IMR-90 (cell line): Measurements from ENCODE around the gene ZBTB32. TPM values are rescaled to one million over a fixed set of nuclear protein-coding genes. Genes with fewer than 3 reads are reported as not detected.

ENCODE experiments used
- ATAC-seq: fragments of 200-7000 bp; cut with Tn5 transposase; 2 replicates; pipeline ENCODE4 v1.9.1; 2020; ENCODE audit warnings: low read depth, mild to moderate bottlenecking, moderate library complexity
- BruUV-seq: library from RNA; stranded (reverse); fragments of 400-500 nt; replicated peaks from 2 replicates; lab custom pipeline; 2021; lab: Mats Ljungman, UMichigan
- CTCF ChIA-PET: fragments of 300-600 bp; formaldehyde crosslinking; extraction: SDS; loops from one replicate; lab custom pipeline; 2021; ENCODE audit warnings: antibody characterized with exemption; lab: Yijun Ruan, JAX
- POLR2A ChIA-PET: fragments of 300-600 bp; sonication (Branson Sonifier 250); formaldehyde crosslinking; loops from one replicate; lab custom pipeline; 2022; ENCODE audit warnings: antibody characterized with exemption; ENCODE audit not compliant: unreplicated experiment; lab: Charles Lee
- DNase-seq: peaks from one replicate; pipeline ENCODE4 v3.0.0; 2013
- H2AFZ ChIP-seq: replicated peaks from 2 replicates; pipeline ENCODE3; 2013; ENCODE audit warnings: low read length, mild to moderate bottlenecking; ENCODE audit not compliant: poor library complexity
- H2AK5ac ChIP-seq: 2 replicates; pipeline ENCODE4 v1.6.1; 2013; ENCODE audit warnings: low read depth, low read length, inconsistent platforms
- H2AK9ac ChIP-seq: replicated peaks from 2 replicates; pipeline ENCODE3; 2013; ENCODE audit warnings: mild to moderate bottlenecking, low read depth, low read length, moderate library complexity; ENCODE audit not compliant: poor library complexity
- H2BK120ac ChIP-seq: 2 replicates; pipeline ENCODE4 v1.6.1; 2013; ENCODE audit warnings: low read depth, low read length, inconsistent platforms
- H2BK15ac ChIP-seq: 3 replicates; pipeline ENCODE4 v1.6.1; 2013; ENCODE audit warnings: low read depth, low read length, inconsistent platforms
- H2BK20ac ChIP-seq: 2 replicates; pipeline ENCODE4 v1.6.1; 2013; ENCODE audit warnings: low read depth, mild to moderate bottlenecking, inconsistent platforms, low read length, moderate library complexity
- H2BK5ac ChIP-seq: 2 replicates; pipeline ENCODE4 v1.6.1; 2013; ENCODE audit warnings: mild to moderate bottlenecking, low read depth, low read length, inconsistent platforms; ENCODE audit not compliant: poor library complexity, severe bottlenecking
- H3K14ac ChIP-seq: replicated peaks from 2 replicates; pipeline ENCODE4 v1.6.1; 2013; ENCODE audit warnings: low read depth, low read length, inconsistent platforms
- H3K18ac ChIP-seq: 2 replicates; pipeline ENCODE4 v1.6.1; 2013; ENCODE audit warnings: low read depth, low read length, control low read depth
- H3K23ac ChIP-seq: 2 replicates; pipeline ENCODE4 v1.6.1; 2013; ENCODE audit warnings: low read depth, low read length, inconsistent platforms
- H3K27ac ChIP-seq: 2 replicates; pipeline ENCODE4 v1.5.1; 2013; ENCODE audit warnings: mild to moderate bottlenecking, control low read depth, low read length; ENCODE audit not compliant: insufficient read depth
- H3K27me3 ChIP-seq: 2 replicates; pipeline ENCODE4 v1.6.1; 2013; ENCODE audit warnings: low read length; ENCODE audit not compliant: control insufficient read depth, insufficient read depth
- H3K36me3 ChIP-seq: 2 replicates; pipeline ENCODE4 v1.6.1; 2013; ENCODE audit warnings: low read length, mixed read lengths; ENCODE audit not compliant: control insufficient read depth, insufficient read depth
- H3K4ac ChIP-seq: 2 replicates; pipeline ENCODE4 v1.6.1; 2013; ENCODE audit warnings: low read depth, low read length, inconsistent platforms
- H3K4me1 ChIP-seq: 2 replicates; pipeline ENCODE4 v1.6.1; 2013; ENCODE audit warnings: low read length, mixed read lengths; ENCODE audit not compliant: control insufficient read depth, insufficient read depth
- H3K4me2 ChIP-seq: 2 replicates; pipeline ENCODE4 v1.6.1; 2013; ENCODE audit warnings: low read depth, mild to moderate bottlenecking, control low read depth, low read length, moderate library complexity
- H3K4me3 ChIP-seq: 2 replicates; pipeline ENCODE4 v1.5.1; 2013; ENCODE audit warnings: low read depth, mild to moderate bottlenecking, control low read depth, low read length, moderate library complexity; ENCODE audit not compliant: insufficient read depth
- H3K56ac ChIP-seq: 2 replicates; pipeline ENCODE4 v1.6.1; 2013; ENCODE audit warnings: low read length, inconsistent platforms; ENCODE audit not compliant: insufficient read depth; ENCODE audit errors: extremely low read depth
- H3K79me1 ChIP-seq, 2 experiments: 2 replicates each; pipeline ENCODE4 v1.6.1; 2013; ENCODE audit warnings: low read length in 2 of 2, inconsistent platforms in 1 of 2, low read depth in 1 of 2
- H3K9ac ChIP-seq: 2 replicates; pipeline ENCODE4 v1.6.1; 2013; ENCODE audit warnings: low read depth, low read length, control low read depth
- H3K9me1 ChIP-seq: 2 replicates; pipeline ENCODE4 v1.6.1; 2013; ENCODE audit warnings: low read length, inconsistent platforms; ENCODE audit not compliant: insufficient read depth
- H3K9me3 ChIP-seq: 2 replicates; pipeline ENCODE4 v1.6.1; 2013; ENCODE audit warnings: low read length; ENCODE audit not compliant: control insufficient read depth, insufficient read depth
- H4K20me1 ChIP-seq: 2 replicates; pipeline ENCODE4 v1.6.1; 2013; ENCODE audit warnings: low read length, inconsistent platforms; ENCODE audit not compliant: insufficient read depth
- H4K5ac ChIP-seq: 2 replicates; pipeline ENCODE4 v1.6.1; 2013; ENCODE audit warnings: mild to moderate bottlenecking, low read depth, low read length, control low read depth
- H4K8ac ChIP-seq, 2 experiments: 2 replicates each; pipeline ENCODE4 v1.6.1; 2013; ENCODE audit warnings: low read depth in 2 of 2, low read length in 2 of 2, control low read depth in 1 of 2, inconsistent platforms in 1 of 2
- H4K91ac ChIP-seq: 2 replicates; pipeline ENCODE4 v1.6.1; 2013; ENCODE audit warnings: low read depth, low read length, inconsistent platforms; ENCODE audit not compliant: insufficient read depth
- BHLHE40 ChIP-seq: fragments of 150-350 bp; IDR thresholded peaks from 2 replicates; pipeline ENCODE4 v1.6.1; 2016; ENCODE audit warnings: mild to moderate bottlenecking, low read depth, low read length
- CEBPB ChIP-seq: IDR thresholded peaks from 2 replicates; pipeline ENCODE4 v1.6.1; 2012; ENCODE audit warnings: low read depth, low read length, improper control_type of control experiment
- CHD1 ChIP-seq: IDR thresholded peaks from 2 replicates; pipeline ENCODE4 v1.6.1; 2012; ENCODE audit warnings: low read depth, low read length, improper control_type of control experiment
- FOS ChIP-seq: fragments of 150-350 bp; IDR thresholded peaks from 2 replicates; pipeline ENCODE4 v1.6.1; 2016; ENCODE audit warnings: low read depth, low read length
- MAFK ChIP-seq: IDR thresholded peaks from 2 replicates; pipeline ENCODE4 v1.6.1; 2012; ENCODE audit warnings: low read depth, low read length, improper control_type of control experiment
- MAZ ChIP-seq: IDR thresholded peaks from 2 replicates; pipeline ENCODE4 v1.6.1; 2012; ENCODE audit warnings: low read depth, mild to moderate bottlenecking, low read length, improper control_type of control experiment, moderate library complexity, borderline replicate concordance
- MXI1 ChIP-seq: IDR thresholded peaks from 2 replicates; pipeline ENCODE4 v1.6.1; 2012; ENCODE audit warnings: low read depth, mild to moderate bottlenecking, low read length, moderate library complexity, borderline replicate concordance
- NFE2L2 ChIP-seq: fragments of 150-350 bp; IDR thresholded peaks from 2 replicates; pipeline ENCODE4 v1.6.1; 2016; ENCODE audit warnings: low read depth, mild to moderate bottlenecking, low read length
- POLR2A ChIP-seq: IDR thresholded peaks from 2 replicates; pipeline ENCODE4 v1.6.1; 2012; ENCODE audit warnings: mild to moderate bottlenecking, low read depth, low read length
- RAD21 ChIP-seq: IDR thresholded peaks from 2 replicates; pipeline ENCODE4 v1.6.1; 2012; ENCODE audit warnings: low read length, improper control_type of control experiment
- RCOR1 ChIP-seq: IDR thresholded peaks from 2 replicates; pipeline ENCODE4 v1.6.1; 2012; ENCODE audit warnings: mild to moderate bottlenecking, low read length, improper control_type of control experiment; ENCODE audit not compliant: insufficient replicate concordance
- RFX5 ChIP-seq: IDR thresholded peaks from 2 replicates; pipeline ENCODE4 v1.8.0; 2012; ENCODE audit warnings: low read depth, mild to moderate bottlenecking, low read length, moderate library complexity
- SMC3 ChIP-seq: fragments of 150-350 bp; IDR thresholded peaks from 2 replicates; pipeline ENCODE4 v1.6.1; 2016; ENCODE audit warnings: low read depth, mild to moderate bottlenecking, antibody characterized with exemption, low read length, moderate library complexity
- WGBS, 2 experiments: methylation state at CpG; one replicate each; pipeline versions ENCODE4 v1.1.5 to v1.1.7; 2013; ENCODE audit warnings: missing lambda C conversion rate in 2 of 2; ENCODE audit not compliant: insufficient read length in 1 of 2; ENCODE audit errors: extremely low coverage in 2 of 2; 5-methylcytosine and 5-hydroxymethylcytosine counted together
- dilution Hi-C: fragments of 300-500 bp; cut with HindIII; formaldehyde crosslinking; loops from one replicate; pipeline ENCODE4 v1.14.3; 2018; ENCODE audit warnings: low sequenced_read_pairs; ENCODE audit not compliant: unreplicated experiment
- in situ Hi-C: fragments of 300-500 bp; cut with MboI; formaldehyde crosslinking; loops from 3 replicates; pipeline ENCODE4 v1.14.3; 2019; ENCODE audit warnings: low sequenced_read_pairs, inconsistent platforms, mixed read lengths
- intact Hi-C: fragments of 100-400 bp; cut with micrococcal nuclease; formaldehyde crosslinking; loops from 2 replicates; pipeline ENCODE4 v1.10.0; 2022
- polyA plus RNA-seq, 3 experiments: library from polyadenylated mRNA; depleted of rRNA; stranded (reverse); fragments of >200 nt; gene quantifications; 2 replicates each; pipeline ENCODE4 v1.2.3, GENCODE V29; 2012; ENCODE audit warnings: low replicate concordance in 1 of 3
- total RNA-seq: library from RNA; depleted of rRNA; stranded (reverse); fragments of >200 nt; gene quantifications from 2 replicates; pipeline ENCODE4 v1.2.3, GENCODE V29; 2012
- TF ChIP-seq, protein P1 (sequence below): conservative IDR thresholded peaks from 2 replicates; pipeline ENCODE4 v1.5.1; 2012; ENCODE audit warnings: mild to moderate bottlenecking, low read depth, low read length, improper control_type of control experiment
- TF ChIP-seq, protein P2 (sequence below): fragments of 150-350 bp; IDR thresholded peaks from 2 replicates; pipeline ENCODE4 v1.6.1; 2016; ENCODE audit warnings: low read depth, mild to moderate bottlenecking, low read length, moderate library complexity, borderline replicate concordance
- TF ChIP-seq, protein P3 (sequence below): fragments of 150-350 bp; IDR thresholded peaks from 2 replicates; pipeline ENCODE4 v1.6.1; 2017; ENCODE audit warnings: mild to moderate bottlenecking, antibody characterized with exemption, low read length, low read depth

ZBTB32 gene
- total and polyA plus RNA-seq, 2 of the 4 experiments (the other 2 are of a cell fraction): not detected

DNA sequence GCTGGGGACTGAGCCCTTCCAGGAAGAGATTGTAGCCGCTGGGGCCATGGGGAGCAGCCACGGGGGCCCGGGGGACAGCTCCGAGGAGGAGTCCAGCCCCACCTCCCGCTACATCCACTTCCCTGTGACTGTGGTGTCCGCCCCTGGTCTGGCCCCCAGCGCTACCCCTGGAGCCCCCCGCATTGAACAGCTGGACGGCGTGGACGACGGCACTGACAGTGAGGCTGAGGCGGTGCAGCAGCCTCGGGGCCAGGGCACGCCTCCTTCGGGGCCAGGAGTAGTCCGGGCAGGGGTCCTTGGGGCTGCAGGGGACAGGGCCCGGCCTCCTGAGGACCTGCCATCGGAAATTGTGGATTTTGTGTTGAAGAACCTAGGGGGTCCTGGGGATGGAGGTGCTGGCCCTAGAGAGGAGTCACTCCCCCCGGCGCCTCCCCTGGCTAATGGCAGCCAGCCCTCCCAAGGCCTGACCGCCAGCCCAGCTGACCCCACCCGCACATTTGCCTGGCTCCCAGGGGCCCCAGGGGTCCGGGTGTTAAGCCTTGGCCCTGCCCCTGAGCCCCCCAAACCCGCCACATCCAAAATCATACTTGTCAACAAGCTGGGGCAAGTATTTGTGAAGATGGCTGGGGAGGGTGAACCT is 28.3 kb downstream of the ZBTB32 start:
- H3K4me3 ChIP-seq: no peak overlapping the region
- ChIA-PET CTCF (no interaction called here), POLR2A (no interaction called here)
- TF ChIP-seq BHLHE40 (no peak), FOS (no peak), POLR2A (no peak), RFX5 (no peak), NFE2L2 (no peak), RAD21 (no peak), CHD1 (no peak), MAZ (no peak), MXI1 (no peak), CEBPB (no peak), SMC3 (no peak), MAFK (no peak), RCOR1 (no peak)
- TF ChIP-seq, protein P1, sequence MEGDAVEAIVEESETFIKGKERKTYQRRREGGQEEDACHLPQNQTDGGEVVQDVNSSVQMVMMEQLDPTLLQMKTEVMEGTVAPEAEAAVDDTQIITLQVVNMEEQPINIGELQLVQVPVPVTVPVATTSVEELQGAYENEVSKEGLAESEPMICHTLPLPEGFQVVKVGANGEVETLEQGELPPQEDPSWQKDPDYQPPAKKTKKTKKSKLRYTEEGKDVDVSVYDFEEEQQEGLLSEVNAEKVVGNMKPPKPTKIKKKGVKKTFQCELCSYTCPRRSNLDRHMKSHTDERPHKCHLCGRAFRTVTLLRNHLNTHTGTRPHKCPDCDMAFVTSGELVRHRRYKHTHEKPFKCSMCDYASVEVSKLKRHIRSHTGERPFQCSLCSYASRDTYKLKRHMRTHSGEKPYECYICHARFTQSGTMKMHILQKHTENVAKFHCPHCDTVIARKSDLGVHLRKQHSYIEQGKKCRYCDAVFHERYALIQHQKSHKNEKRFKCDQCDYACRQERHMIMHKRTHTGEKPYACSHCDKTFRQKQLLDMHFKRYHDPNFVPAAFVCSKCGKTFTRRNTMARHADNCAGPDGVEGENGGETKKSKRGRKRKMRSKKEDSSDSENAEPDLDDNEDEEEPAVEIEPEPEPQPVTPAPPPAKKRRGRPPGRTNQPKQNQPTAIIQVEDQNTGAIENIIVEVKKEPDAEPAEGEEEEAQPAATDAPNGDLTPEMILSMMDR: no peak
- TF ChIP-seq, protein P2, sequence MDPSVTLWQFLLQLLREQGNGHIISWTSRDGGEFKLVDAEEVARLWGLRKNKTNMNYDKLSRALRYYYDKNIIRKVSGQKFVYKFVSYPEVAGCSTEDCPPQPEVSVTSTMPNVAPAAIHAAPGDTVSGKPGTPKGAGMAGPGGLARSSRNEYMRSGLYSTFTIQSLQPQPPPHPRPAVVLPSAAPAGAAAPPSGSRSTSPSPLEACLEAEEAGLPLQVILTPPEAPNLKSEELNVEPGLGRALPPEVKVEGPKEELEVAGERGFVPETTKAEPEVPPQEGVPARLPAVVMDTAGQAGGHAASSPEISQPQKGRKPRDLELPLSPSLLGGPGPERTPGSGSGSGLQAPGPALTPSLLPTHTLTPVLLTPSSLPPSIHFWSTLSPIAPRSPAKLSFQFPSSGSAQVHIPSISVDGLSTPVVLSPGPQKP: no peak
- TF ChIP-seq, protein P3, sequence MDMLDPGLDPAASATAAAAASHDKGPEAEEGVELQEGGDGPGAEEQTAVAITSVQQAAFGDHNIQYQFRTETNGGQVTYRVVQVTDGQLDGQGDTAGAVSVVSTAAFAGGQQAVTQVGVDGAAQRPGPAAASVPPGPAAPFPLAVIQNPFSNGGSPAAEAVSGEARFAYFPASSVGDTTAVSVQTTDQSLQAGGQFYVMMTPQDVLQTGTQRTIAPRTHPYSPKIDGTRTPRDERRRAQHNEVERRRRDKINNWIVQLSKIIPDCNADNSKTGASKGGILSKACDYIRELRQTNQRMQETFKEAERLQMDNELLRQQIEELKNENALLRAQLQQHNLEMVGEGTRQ: no peak
- H2AK5ac ChIP-seq: no peak overlapping the region
- peaks cover 90% of the 10 kb centered on the region for H3K36me3 ChIP-seq
- no peaks in the 10 kb centered on the region for H3K4me1 ChIP-seq
- no peak overlapping the region for H3K23ac ChIP-seq
- no peak overlapping the region for H3K9ac ChIP-seq
- intact Hi-C loops (no loop called here), in situ Hi-C loops (no loop called here), dilution Hi-C loops (no loop called here)
- no peak overlapping the region for H2BK5ac ChIP-seq
- H3K79me1 ChIP-seq: peaks cover 0 to 20% of the 10 kb centered on the region in 2 experiments; a peak in 3 of 4 replicates
- H2AFZ ChIP-seq: no peak overlapping the region
- no peak overlapping the region for H4K8ac ChIP-seq
- no peak overlapping the region for H3K4me2 ChIP-seq
- H2BK15ac ChIP-seq: no peak overlapping the region
- WGBS, 2 experiments: 73% methylated on average over 5 of the region's 25 CpGs; no CpG with 5 or more reads in 1 of the 2 experiments
- H3K9me1 ChIP-seq: no peaks in the 10 kb centered on the region
- DNase-seq: no peak
- H3K27ac ChIP-seq: no peak overlapping the region
- peaks cover 9% of the 10 kb centered on the region for H4K20me1 ChIP-seq
- no peak overlapping the region for H3K18ac ChIP-seq
- H3K27me3 ChIP-seq: no peaks in the 10 kb centered on the region
- no peaks in the 10 kb centered on the region for H3K9me3 ChIP-seq
- H3K56ac ChIP-seq: no peak overlapping the region
- H3K14ac ChIP-seq: no peak overlapping the region
- no peak overlapping the region for H2BK20ac ChIP-seq
- H2BK120ac ChIP-seq: no peak overlapping the region
- no peak for ATAC-seq
- no peak overlapping the region for H4K5ac ChIP-seq
- no peak overlapping the region for H2AK9ac ChIP-seq
- H4K91ac ChIP-seq: no peak overlapping the region
- no TSS peak for BruUV-seq
- no peak overlapping the region for H3K4ac ChIP-seq
